ENCODE results near the gene MORN3.

- no peak for TF ChIP-seq CTCF (IDR thresholded peaks at IDR 0.05)
- no peak for TF ChIP-seq POLR2A (IDR thresholded peaks at IDR 0.05; ENCODE audit: low read length)
- no peak for TF ChIP-seq REST (IDR thresholded peaks at IDR 0.05)
- TF ChIP-seq KDM1A (IDR thresholded peaks at IDR 0.05; ENCODE audit: low read depth), result no peak
- TF ChIP-seq RAD21 (conservative IDR thresholded peaks at IDR 0.05 in 1 of 2, IDR thresholded peaks at IDR 0.05 in 1 of 2), result no peak
- no peak for TF ChIP-seq PBX3 (IDR thresholded peaks at IDR 0.05)
- no peak for TF ChIP-seq NFE2L2 (conservative IDR thresholded peaks at IDR 0.05; ENCODE audit: low read length)
- TF ChIP-seq BCL3 (IDR thresholded peaks at IDR 0.05), result no peak
Observed at GRCh38 chr12:121702944-121703343, 33.5 kb upstream of the MORN3 start.
